H1 (cell line): Measurements from ENCODE around the gene NFX1. TPM values are rescaled to one million over a fixed set of nuclear protein-coding genes. Genes with fewer than 3 reads are reported as not detected.

Experiments used
- CTCF ChIA-PET: fragments of 300-600 bp; sonication (Branson Sonifier 250); formaldehyde crosslinking; loops from one replicate; lab custom pipeline; 2021; ENCODE audit not compliant: partially characterized antibody; lab: Charles Lee
- POLR2A ChIA-PET: fragments of 300-600 bp; sonication (Branson Sonifier 250); formaldehyde crosslinking; loops from one replicate; lab custom pipeline; 2021; ENCODE audit warnings: inconsistent platforms; ENCODE audit not compliant: partially characterized antibody; lab: Charles Lee
- DNase-seq, 2 experiments: peaks; one replicate each; pipeline versions ENCODE4 v3.0.0 to v3.0.0-alpha.2; 2010 to 2022; ENCODE audit warnings: low spot score in 2 of 2, low read depth in 1 of 2, mixed read lengths in 1 of 2
- FAIRE-seq: peaks from 2 replicates; lab custom pipeline; 2011; peaks lifted over from hg19 to GRCh38; lab: Jason Lieb, UNC
- H2AFZ ChIP-seq: 2 replicates; pipeline ENCODE4 v1.8.1; 2012; ENCODE audit warnings: low read length, inconsistent platforms
- H2AK5ac ChIP-seq: 2 replicates; pipeline ENCODE4 v1.6.1; 2013; ENCODE audit warnings: low read depth, low read length
- H2BK120ac ChIP-seq: replicated peaks from 2 replicates; pipeline ENCODE3; 2013; ENCODE audit warnings: low read depth, low read length, inconsistent platforms
- H2BK12ac ChIP-seq: 2 replicates; pipeline ENCODE4 v1.6.1; 2013; ENCODE audit warnings: low read depth, low read length
- H2BK15ac ChIP-seq: 2 replicates; pipeline ENCODE4 v1.6.1; 2013; ENCODE audit warnings: low read length
- H2BK20ac ChIP-seq: 2 replicates; pipeline ENCODE4 v1.6.1; 2013; ENCODE audit warnings: low read length
- H2BK5ac ChIP-seq: 2 replicates; pipeline ENCODE4 v1.6.1; 2013; ENCODE audit warnings: low read depth, low read length
- H3K14ac ChIP-seq: 2 replicates; pipeline ENCODE4 v1.6.1; 2013; ENCODE audit warnings: inconsistent platforms; ENCODE audit not compliant: insufficient read length
- H3K18ac ChIP-seq: 2 replicates; pipeline ENCODE4 v1.6.1; 2013; ENCODE audit warnings: low read length; ENCODE audit errors: extremely low read depth
- H3K23ac ChIP-seq: 2 replicates; pipeline ENCODE4 v1.6.1; 2013; ENCODE audit warnings: inconsistent platforms; ENCODE audit not compliant: insufficient read length
- H3K23me2 ChIP-seq: 2 replicates; pipeline ENCODE4 v1.6.1; 2013; ENCODE audit warnings: low read depth, low read length
- H3K27ac ChIP-seq: 2 replicates; pipeline ENCODE4 v1.6.1; 2011; ENCODE audit warnings: low read depth, low read length, inconsistent platforms
- H3K27me3 ChIP-seq, 4 experiments: replicated peaks in 1 of 4; 1 replicate in 1 of 4; 2 replicates in 3 of 4; pipeline versions ENCODE4 v1.6.1 to v1.8.1; 2011 to 2013; ENCODE audit warnings: low read length in 3 of 4, mild to moderate bottlenecking in 3 of 4, inconsistent platforms in 2 of 4, mixed read lengths in 2 of 4, moderate library complexity in 1 of 4; ENCODE audit not compliant: control insufficient read depth in 3 of 4, insufficient read depth in 3 of 4; ENCODE audit errors: extremely low read depth in 1 of 4
- H3K36me3 ChIP-seq, 4 experiments: 2 replicates each; pipeline versions ENCODE4 v1.6.1 to v1.8.1; 2011 to 2013; ENCODE audit warnings: mild to moderate bottlenecking in 4 of 4, low read length in 3 of 4, moderate library complexity in 2 of 4, control low read depth in 1 of 4, inconsistent platforms in 1 of 4; ENCODE audit not compliant: insufficient read depth in 4 of 4, control insufficient read depth in 2 of 4
- H3K4ac ChIP-seq: replicated peaks from 2 replicates; pipeline ENCODE3; 2013; ENCODE audit warnings: low read length, low read depth, mixed read lengths, inconsistent platforms; ENCODE audit not compliant: insufficient read length
- H3K4me1 ChIP-seq, 4 experiments: replicated peaks in 1 of 4; 1 replicate in 1 of 4; 2 replicates in 3 of 4; pipeline versions ENCODE4 v1.6.1 to v1.8.1; 2011 to 2013; ENCODE audit warnings: low read length in 3 of 4, inconsistent platforms in 2 of 4, mixed read lengths in 1 of 4; ENCODE audit not compliant: insufficient read depth in 4 of 4, control insufficient read depth in 3 of 4
- H3K4me2 ChIP-seq, 2 experiments: 2 replicates each; pipeline versions ENCODE4 v1.6.1 to v1.8.1; 2011 to 2013; ENCODE audit warnings: low read depth in 2 of 2, low read length in 2 of 2, control low read depth in 1 of 2, inconsistent platforms in 1 of 2, mild to moderate bottlenecking in 1 of 2; ENCODE audit not compliant: insufficient read depth in 1 of 2
- H3K4me3 ChIP-seq, 4 experiments: fragments of 200-600, 300-600 bp in 1 of 4; sonication (generic), shearing (Covaris generic), sonication (Bioruptor Twin) in 1 of 4; 2 replicates each; pipeline versions ENCODE4 v1.5.1 to v1.8.1; 2011 to 2016; ENCODE audit warnings: low read length in 4 of 4, low read depth in 3 of 4, control low read depth in 2 of 4, inconsistent platforms in 2 of 4, mild to moderate bottlenecking in 2 of 4, mixed read lengths in 1 of 4, moderate library complexity in 1 of 4; ENCODE audit not compliant: insufficient read depth in 2 of 4; ENCODE audit errors: extremely low read depth in 1 of 4
- H3K56ac ChIP-seq: replicated peaks from 2 replicates; pipeline ENCODE3; 2013; ENCODE audit warnings: low read depth, mild to moderate bottlenecking, mixed read lengths, low read length, inconsistent platforms; ENCODE audit not compliant: insufficient read length
- H3K79me1 ChIP-seq: 2 replicates; pipeline ENCODE4 v1.6.1; 2013; ENCODE audit warnings: low read depth, low read length, control low read depth
- H3K79me2 ChIP-seq, 2 experiments: 2 replicates each; pipeline versions ENCODE4 v1.6.1 to v1.8.1; 2012 to 2013; ENCODE audit warnings: low read length in 2 of 2, mild to moderate bottlenecking in 2 of 2, inconsistent platforms in 1 of 2; ENCODE audit not compliant: insufficient read depth in 2 of 2, control insufficient read depth in 1 of 2
- H3K9ac ChIP-seq, 4 experiments: replicated peaks in 1 of 4; 1 replicate in 1 of 4; 2 replicates in 3 of 4; pipeline versions ENCODE4 v1.6.1 to v1.8.1; 2011 to 2013; ENCODE audit warnings: low read depth in 3 of 4, low read length in 3 of 4, control low read depth in 2 of 4, mild to moderate bottlenecking in 2 of 4, moderate library complexity in 2 of 4, inconsistent platforms in 1 of 4; ENCODE audit errors: extremely low read depth in 1 of 4
- H3K9me3 ChIP-seq, 2 experiments: 2 replicates each; pipeline versions ENCODE4 v1.6.1 to v1.8.1; 2012 to 2013; ENCODE audit warnings: mild to moderate bottlenecking in 2 of 2, moderate library complexity in 2 of 2, control low read depth in 1 of 2, inconsistent platforms in 1 of 2, low read depth in 1 of 2, low read length in 1 of 2, mixed read lengths in 1 of 2; ENCODE audit not compliant: insufficient read depth in 2 of 2
- H4K20me1 ChIP-seq, 2 experiments: replicated peaks in 1 of 2; 2 replicates each; pipeline versions ENCODE3 to v1.8.1; 2011 to 2013; ENCODE audit warnings: inconsistent platforms in 2 of 2, low read length in 2 of 2, mild to moderate bottlenecking in 1 of 2; ENCODE audit not compliant: insufficient read depth in 2 of 2, control insufficient read depth in 1 of 2
- H4K5ac ChIP-seq: 2 replicates; pipeline ENCODE4 v1.6.1; 2013; ENCODE audit warnings: low read length, low read depth, mixed read lengths, inconsistent platforms; ENCODE audit not compliant: insufficient read length
- H4K8ac ChIP-seq: 2 replicates; pipeline ENCODE4 v1.8.0; 2013; ENCODE audit warnings: mild to moderate bottlenecking, moderate library complexity, low read length, inconsistent platforms; ENCODE audit not compliant: insufficient read depth; ENCODE audit errors: extremely low read depth
- H4K91ac ChIP-seq: replicated peaks from 2 replicates; pipeline ENCODE3; 2013; ENCODE audit warnings: low read length, mixed read lengths, inconsistent platforms; ENCODE audit not compliant: insufficient read length
- BACH1 ChIP-seq: IDR thresholded peaks from 2 replicates; pipeline ENCODE4 v1.6.1; 2012; ENCODE audit warnings: low read length, improper control_type of control experiment
- FOSL1 ChIP-seq: IDR thresholded peaks from 2 replicates; pipeline ENCODE4 v1.6.1; 2011; ENCODE audit warnings: mild to moderate bottlenecking, low read depth, low read length, moderate library complexity; ENCODE audit not compliant: insufficient read depth
- HDAC2 ChIP-seq, 2 experiments: fragments of 300-600 bp in 1 of 2; sonication (generic) in 1 of 2; IDR thresholded peaks; 2 replicates each; pipeline ENCODE4 v1.6.1; 2011 to 2012; ENCODE audit warnings: low read depth in 2 of 2, low read length in 2 of 2, mild to moderate bottlenecking in 2 of 2, moderate library complexity in 2 of 2, borderline replicate concordance in 1 of 2, inconsistent platforms in 1 of 2
- KDM4A ChIP-seq: IDR thresholded peaks from one replicate; pipeline ENCODE4 v1.7.1; 2012; ENCODE audit warnings: low read depth, mild to moderate bottlenecking, moderate library complexity, low read length, inconsistent platforms; ENCODE audit not compliant: severe bottlenecking
- RBBP5 ChIP-seq: IDR thresholded peaks from 2 replicates; pipeline ENCODE4 v1.7.1; 2012; ENCODE audit warnings: low read depth, mild to moderate bottlenecking, inconsistent platforms, low read length, moderate library complexity, borderline replicate concordance
- SP2 ChIP-seq: IDR thresholded peaks from 2 replicates; pipeline ENCODE4 v1.6.1; 2012; ENCODE audit warnings: mild to moderate bottlenecking, low read length, inconsistent platforms
- TEAD4 ChIP-seq: IDR thresholded peaks from 2 replicates; pipeline ENCODE4 v1.6.1; 2012; ENCODE audit warnings: low read depth, low read length, inconsistent platforms, mixed read lengths
- ZNF274 ChIP-seq: IDR thresholded peaks from 2 replicates; pipeline ENCODE4 v1.7.0; 2012; ENCODE audit warnings: low read length, borderline replicate concordance; ENCODE audit errors: extremely low read depth
- WGBS, 2 experiments: shearing (Covaris generic) in 1 of 2; methylation state at CpG; one replicate each; pipeline versions ENCODE4 v1.1.6 to v1.1.7; 2013 to 2015; ENCODE audit warnings: low lambda C conversion rate in 2 of 2, mixed read lengths in 2 of 2, inconsistent platforms in 1 of 2, low coverage in 1 of 2, missing lambda C conversion rate in 1 of 2; ENCODE audit not compliant: insufficient replicate concordance in 2 of 2, insufficient coverage in 1 of 2, insufficient read length in 1 of 2; ENCODE audit errors: extremely low coverage in 1 of 2, missing lambda C conversion rate in 1 of 2; 5-methylcytosine and 5-hydroxymethylcytosine counted together
- polyA plus RNA-seq, 7 experiments: library from polyadenylated mRNA; depleted of rRNA in 3 of 7; stranded (reverse) in 5 of 7; unstranded in 2 of 7; fragments of >200 nt in 5 of 7; fragments of 200-250 nt in 2 of 7; gene quantifications; 1 replicate in 5 of 7; 2 replicates in 1 of 7; 4 replicates in 1 of 7; pipeline versions ENCODE4 v1.2.1 to v1.2.3, GENCODE V29; 2011 to 2013; ENCODE audit warnings: missing spikeins in 2 of 7, mixed read lengths in 2 of 7
- total RNA-seq: library from RNA; stranded (reverse); fragmentation: NEBNext Ultra II Directional; extraction: Animal tissue kit (Norgen Biotek cat#: 25700); gene quantifications from 2 replicates; pipeline ENCODE4 v1.2.1, GENCODE V29; 2021
- TF ChIP-seq, protein P1 (sequence below): IDR thresholded peaks from 2 replicates; pipeline ENCODE4 v1.6.1; 2012; ENCODE audit warnings: inconsistent platforms

Gene NFX1
- total and polyA plus RNA-seq, 2 of the 8 experiments (the other 6 are each of a cell fraction or from before 2014, with no cell fraction given), result 19.4 to 28.4 TPM

DNA sequence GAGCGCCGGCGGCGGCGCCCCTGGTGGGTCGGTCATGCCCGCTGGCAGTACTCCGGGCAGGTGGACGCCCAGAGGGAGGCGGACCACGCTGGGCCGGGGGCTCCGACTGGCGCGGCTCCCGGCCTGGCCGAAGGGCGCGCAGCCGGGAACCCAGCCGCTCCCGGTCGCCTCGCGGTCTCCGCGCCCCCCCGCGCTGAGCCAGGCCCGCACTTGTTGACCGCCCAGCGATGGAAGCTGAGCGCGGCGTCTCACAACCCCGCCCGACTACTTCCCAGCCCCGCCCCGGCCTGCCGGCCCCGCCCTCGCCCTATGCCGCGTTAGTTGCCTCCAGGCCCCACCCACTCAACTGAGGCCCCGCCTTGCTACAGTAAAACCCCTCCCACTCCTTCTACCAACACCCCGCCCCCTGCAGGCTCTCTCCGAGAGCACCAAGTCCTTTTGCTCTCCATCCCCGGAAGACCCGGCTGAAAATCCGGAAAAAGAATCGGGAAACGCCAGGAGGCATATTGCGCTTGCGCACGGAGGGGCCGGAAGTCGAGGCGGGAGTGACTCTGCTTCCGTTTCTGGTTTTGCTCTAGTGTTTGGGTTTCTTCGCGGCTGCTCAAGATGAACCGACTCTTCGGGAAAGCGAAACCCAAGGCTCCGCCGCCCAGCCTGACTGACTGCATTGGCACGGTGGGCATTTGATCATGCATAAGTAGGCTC, 25.7 kb upstream of the NFX1 start, which contains the start of the genes BAG1 and CHMP5:
Gene BAG1 (minus strand): TSS at position 236 of the 705 bp plus-strand sequence.
Gene CHMP5 (plus strand): TSS at position 577 of the 705 bp plus-strand sequence. CDS start 30 bp downstream, at position 607.
- H4K8ac ChIP-seq, result peak within 1 kb of the TSS; percentile 93
- peak within 1 kb of the TSS; percentile 82 for H2BK5ac ChIP-seq
- peak within 1 kb of the TSS; percentile 86 to 99 (median 96) for H3K4me3 ChIP-seq
- H3K27ac ChIP-seq, result peak within 1 kb of the TSS; percentile 31
- ChIA-PET POLR2A (interaction anchor here (0.8 to 3.8 kb wide), 7 partner anchors 10 to 239 kb away, joined by 3 to 29 read pairs (median 6); partner anchors contain the start of genes DNAJA1 and NFX1), CTCF (interaction anchor here (0.8 to 1.5 kb wide), 2 partner anchors 23 to 24 kb away, joined by 3 read pairs; no protein-coding TSS in a partner anchor)
- H3K9ac ChIP-seq, result peak within 1 kb of the TSS; percentile 83 to 91 (median 88)
- peak; percentile 24 for FAIRE-seq
- 2% methylated on average over 31 of the region's 67 CpGs; no CpG with 5 or more reads in 1 of the 2 experiments for WGBS, 2 experiments
- peaks cover 16 to 41% (median 27%) of the 10 kb centered on the region in 4 experiments for H3K36me3 ChIP-seq
- H3K23me2 ChIP-seq, result peaks cover 13% of the 10 kb centered on the region
- no peak within 1 kb of the TSS for H2BK15ac ChIP-seq
- peak within 1 kb of the TSS; percentile 55; the same call in 1 of the 2 replicates for H2BK12ac ChIP-seq
- peaks cover 0 to 2% (median 2%) of the 10 kb centered on the region in 4 experiments; a peak in 2 of 7 replicates for H3K4me1 ChIP-seq
- DNase-seq, result peak; percentile 99
- H2AFZ ChIP-seq, result peak within 1 kb of the TSS; percentile 60
- no peaks in the 10 kb centered on the region for H3K9me3 ChIP-seq
- no peak within 1 kb of the TSS for H2BK120ac ChIP-seq
- H3K14ac ChIP-seq, result no peak within 1 kb of the TSS
- H3K4ac ChIP-seq, result peak within 1 kb of the TSS; percentile 66
- no peak within 1 kb of the TSS for H2BK20ac ChIP-seq
- H3K18ac ChIP-seq, result peak within 1 kb of the TSS; percentile 67
- peak within 1 kb of the TSS; percentile 36 for H4K91ac ChIP-seq
- no peaks in the 10 kb centered on the region for H3K27me3 ChIP-seq
- peak within 1 kb of the TSS; percentile 91 to 99 for H3K4me2 ChIP-seq
- H3K56ac ChIP-seq, result peak within 1 kb of the TSS; percentile 89
- H3K79me1 ChIP-seq, result 0 out of 2 replicates have a peak, but pooled peaks cover 4% of the 10 kb centered on the region
- no peaks in the 10 kb centered on the region for H4K20me1 ChIP-seq
- peak within 1 kb of the TSS; percentile 99 for H2AK5ac ChIP-seq
- no peak within 1 kb of the TSS for H3K23ac ChIP-seq
- H4K5ac ChIP-seq, result peak within 1 kb of the TSS; percentile 9
- H3K79me2 ChIP-seq, result peaks cover 10 to 31% of the 10 kb centered on the region in 2 experiments
- TF ChIP-seq, protein P1, sequence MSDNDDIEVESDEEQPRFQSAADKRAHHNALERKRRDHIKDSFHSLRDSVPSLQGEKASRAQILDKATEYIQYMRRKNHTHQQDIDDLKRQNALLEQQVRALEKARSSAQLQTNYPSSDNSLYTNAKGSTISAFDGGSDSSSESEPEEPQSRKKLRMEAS, result peak; percentile 26; the same call in 1 of the 2 replicates
- no peak for TF ChIP-seq SP2
- TF ChIP-seq BACH1, result no peak
- TF ChIP-seq ZNF274, result no peak
- TF ChIP-seq KDM4A, result peak; percentile 82
- TF ChIP-seq TEAD4, result no peak
- TF ChIP-seq RBBP5, result 0 out of 2 replicates have a peak, but pooled peaks have one; percentile 23
- 0 out of 4 replicates have a peak, but pooled peaks of 1 of the 2 experiments have one; percentile 27 for TF ChIP-seq HDAC2 (IDR thresholded peaks at IDR 0.05; ENCODE audit: borderline replicate concordance in 1 of 2, low read depth in 2 of 2, low read length in 2 of 2)
- TF ChIP-seq FOSL1, result no peak
